AG04450 (cell line): ENCODE data around the gene KIZ. TPM values are rescaled to one million over a fixed set of nuclear protein-coding genes. Genes with fewer than 3 reads are reported as not detected.

Experiments used
- CTCF ChIA-PET: fragments of 300-600, 350-600 bp; formaldehyde crosslinking; extraction: SDS; loops from one replicate; lab custom pipeline; 2022; ENCODE audit warnings: antibody characterized with exemption, inconsistent platforms; lab: Charles Lee
- POLR2A ChIA-PET: fragments of 350-600 bp; formaldehyde crosslinking; extraction: SDS; loops from one replicate; lab custom pipeline; 2021; ENCODE audit warnings: antibody characterized with exemption, inconsistent platforms; lab: Yijun Ruan, JAX
- DNase-seq: peaks from one replicate; pipeline ENCODE4 v3.0.0-alpha.2; 2011; ENCODE audit warnings: low read depth, low spot score
- H3K27ac ChIP-seq: one replicate; pipeline ENCODE4 v1.5.1; 2012; ENCODE audit warnings: low read depth, low read length, control low read depth
- H3K27me3 ChIP-seq: one replicate; pipeline ENCODE4 v1.6.0; 2012; ENCODE audit warnings: low read length; ENCODE audit not compliant: control insufficient read depth, insufficient read depth
- H3K4me3 ChIP-seq: 2 replicates; pipeline ENCODE4 v1.5.1; 2011; ENCODE audit warnings: mild to moderate bottlenecking, low read depth, low read length, control low read depth
- H3K9me3 ChIP-seq: 2 replicates; pipeline ENCODE4 v1.5.1; 2012; ENCODE audit warnings: low read length; ENCODE audit not compliant: control insufficient read depth, insufficient read depth
- polyA plus RNA-seq: library from polyadenylated mRNA; depleted of rRNA; stranded (reverse); fragments of >200 nt; gene quantifications from 2 replicates; pipeline ENCODE4 v1.2.3, GENCODE V29; 2011
- TF ChIP-seq, protein P1 (sequence below): IDR thresholded peaks from 2 replicates; pipeline ENCODE4 v1.5.1; 2011; ENCODE audit warnings: low read depth, low read length, control low read depth, inconsistent platforms

KIZ gene
- polyA plus RNA-seq, 1 experiment = 26.1 TPM

DNA sequence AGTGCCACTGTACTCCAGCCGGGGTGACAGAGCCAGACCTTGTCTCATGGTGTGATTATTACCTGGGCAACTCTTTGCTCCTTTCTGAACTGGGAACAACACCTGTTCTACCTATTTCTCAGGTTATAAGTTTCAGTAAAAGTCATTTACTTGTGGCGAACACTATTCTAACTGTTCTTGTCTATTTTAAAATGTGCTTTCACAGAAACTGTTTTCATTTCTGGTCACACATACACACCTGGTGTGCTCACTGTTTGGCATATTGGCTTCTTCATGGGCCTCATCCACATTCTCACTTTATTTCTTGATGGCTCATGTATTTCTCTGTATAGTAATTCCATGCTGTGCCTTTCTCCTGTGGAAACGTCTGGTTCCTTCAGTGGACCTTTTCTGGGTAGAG is 146.8 kb downstream of the KIZ start:
- no peak overlapping the region for H3K27ac ChIP-seq
- ChIA-PET POLR2A (no interaction called here), CTCF (no interaction called here)
- no peak overlapping the region for H3K4me3 ChIP-seq
- TF ChIP-seq, protein P1, sequence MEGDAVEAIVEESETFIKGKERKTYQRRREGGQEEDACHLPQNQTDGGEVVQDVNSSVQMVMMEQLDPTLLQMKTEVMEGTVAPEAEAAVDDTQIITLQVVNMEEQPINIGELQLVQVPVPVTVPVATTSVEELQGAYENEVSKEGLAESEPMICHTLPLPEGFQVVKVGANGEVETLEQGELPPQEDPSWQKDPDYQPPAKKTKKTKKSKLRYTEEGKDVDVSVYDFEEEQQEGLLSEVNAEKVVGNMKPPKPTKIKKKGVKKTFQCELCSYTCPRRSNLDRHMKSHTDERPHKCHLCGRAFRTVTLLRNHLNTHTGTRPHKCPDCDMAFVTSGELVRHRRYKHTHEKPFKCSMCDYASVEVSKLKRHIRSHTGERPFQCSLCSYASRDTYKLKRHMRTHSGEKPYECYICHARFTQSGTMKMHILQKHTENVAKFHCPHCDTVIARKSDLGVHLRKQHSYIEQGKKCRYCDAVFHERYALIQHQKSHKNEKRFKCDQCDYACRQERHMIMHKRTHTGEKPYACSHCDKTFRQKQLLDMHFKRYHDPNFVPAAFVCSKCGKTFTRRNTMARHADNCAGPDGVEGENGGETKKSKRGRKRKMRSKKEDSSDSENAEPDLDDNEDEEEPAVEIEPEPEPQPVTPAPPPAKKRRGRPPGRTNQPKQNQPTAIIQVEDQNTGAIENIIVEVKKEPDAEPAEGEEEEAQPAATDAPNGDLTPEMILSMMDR = no peak
- H3K27me3 ChIP-seq = peaks cover 7% of the 10 kb centered on the region
- DNase-seq = no peak
- no peaks in the 10 kb centered on the region for H3K9me3 ChIP-seq

DNA sequence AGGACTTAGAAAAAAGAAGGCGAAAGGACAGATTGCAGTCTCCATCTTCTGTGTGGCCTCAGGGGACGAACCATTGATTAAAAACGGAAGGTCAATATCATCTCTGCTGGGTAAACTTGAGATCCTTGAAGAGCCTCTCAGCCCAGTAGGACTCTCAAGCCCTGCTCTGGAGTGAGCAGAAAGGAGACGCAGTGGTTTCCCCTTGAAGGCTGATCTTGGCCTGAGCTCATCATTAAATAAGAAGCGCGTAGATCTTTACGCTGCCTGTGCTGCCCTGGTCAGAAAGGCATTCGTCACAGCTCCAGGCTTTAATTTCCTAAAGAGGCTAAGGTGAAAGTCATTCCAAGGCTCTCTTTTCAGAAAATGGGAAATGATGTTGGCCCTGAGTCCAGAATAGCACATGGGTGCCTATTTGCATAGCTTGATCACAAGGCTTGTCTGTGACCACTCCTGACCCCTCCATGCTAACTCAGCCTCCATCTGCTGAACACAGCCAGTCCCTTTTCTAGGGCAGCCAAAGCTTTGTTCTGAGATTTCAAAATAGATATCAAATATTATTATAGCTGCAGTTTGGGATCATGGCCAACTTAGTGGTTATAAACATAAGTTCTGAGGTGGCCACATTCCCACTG is 148.0 kb downstream of the KIZ start:
- no peak for DNase-seq
- H3K9me3 ChIP-seq = no peaks in the 10 kb centered on the region
- TF ChIP-seq, protein P1 = no peak
- H3K4me3 ChIP-seq = no peak overlapping the region
- H3K27me3 ChIP-seq = peaks cover 3% of the 10 kb centered on the region
- ChIA-PET POLR2A (no interaction called here), CTCF (interaction anchor here (4.0 kb wide), 1 partner anchor 39 kb away, joined by 16 read pairs; no protein-coding TSS in a partner anchor)
- no peak overlapping the region for H3K27ac ChIP-seq

DNA sequence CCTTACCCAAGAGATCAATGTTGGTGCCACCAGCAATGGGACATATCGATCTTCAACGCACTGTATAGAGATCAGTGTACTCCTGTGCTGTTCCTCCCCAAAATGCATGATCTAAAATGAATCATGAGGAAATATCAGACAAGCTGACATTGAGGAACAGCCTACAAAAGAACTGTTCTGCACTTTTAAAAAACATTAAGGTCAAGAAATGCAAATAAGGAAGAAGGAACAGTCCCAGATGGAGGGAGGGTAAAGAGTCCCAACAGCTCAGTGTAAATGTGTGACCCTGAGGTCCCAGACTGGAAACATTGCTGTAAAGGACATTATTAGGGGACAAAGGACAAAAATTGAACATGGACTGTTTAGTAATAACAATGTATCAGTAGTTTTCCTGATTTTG is 152.9 kb downstream of the KIZ start:
- CTCF ChIA-PET = interaction anchor here (1.4 kb wide), 1 partner anchor 44 kb away, joined by 6 read pairs; no protein-coding TSS in a partner anchor
- Histone ChIP-seq H3K9me3 (no peaks in the 10 kb centered on the region), H3K4me3 (no peak overlapping the region), H3K27ac (no peak overlapping the region), H3K27me3 (peaks cover 2% of the 10 kb centered on the region)
- TF ChIP-seq, protein P1 = no peak
- no peak for DNase-seq
- POLR2A ChIA-PET = no interaction called here

DNA sequence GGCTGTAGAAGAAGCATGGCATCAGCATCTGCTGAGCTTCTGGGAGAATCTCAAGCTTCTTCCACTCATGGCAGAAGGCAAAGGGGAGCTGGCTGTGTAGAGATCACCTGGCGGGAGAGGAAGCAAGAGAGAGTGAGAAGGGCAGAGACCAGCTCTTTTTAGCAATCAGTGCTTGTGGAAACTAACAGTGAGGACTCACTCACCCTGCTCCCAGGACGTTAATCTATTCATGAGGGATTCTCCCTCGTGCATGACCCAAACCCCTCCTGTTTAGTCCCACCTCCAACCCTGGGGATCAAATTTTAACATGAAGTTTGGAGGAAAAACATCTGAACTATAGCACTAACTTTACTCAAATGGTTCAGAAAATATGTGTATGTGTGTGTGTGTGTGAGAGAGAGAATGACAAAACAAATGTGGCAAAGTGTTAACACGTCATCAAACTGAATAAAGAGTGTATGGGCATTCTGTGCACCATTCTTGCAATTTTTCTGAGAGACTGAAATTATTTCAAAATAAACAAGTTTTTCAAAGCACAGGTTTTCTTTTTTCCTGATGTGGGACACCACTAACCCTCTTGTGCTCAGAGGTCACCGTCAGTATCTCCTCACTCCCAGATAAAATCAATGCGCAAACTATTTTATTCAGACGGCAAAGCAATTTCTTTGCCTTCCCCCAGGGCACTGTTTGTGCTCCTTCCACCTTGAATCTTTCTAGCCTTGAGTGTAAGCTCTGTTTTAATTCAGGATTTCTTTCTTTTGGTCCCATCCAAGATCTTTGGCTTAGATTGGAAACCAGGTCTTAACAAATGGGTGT is 154.0 kb downstream of the KIZ start:
- POLR2A ChIA-PET = no interaction called here
- TF ChIP-seq, protein P1 = no peak
- CTCF ChIA-PET = interaction anchor here (1.4 kb wide), 1 partner anchor 45 kb away, joined by 6 read pairs; no protein-coding TSS in a partner anchor

DNA sequence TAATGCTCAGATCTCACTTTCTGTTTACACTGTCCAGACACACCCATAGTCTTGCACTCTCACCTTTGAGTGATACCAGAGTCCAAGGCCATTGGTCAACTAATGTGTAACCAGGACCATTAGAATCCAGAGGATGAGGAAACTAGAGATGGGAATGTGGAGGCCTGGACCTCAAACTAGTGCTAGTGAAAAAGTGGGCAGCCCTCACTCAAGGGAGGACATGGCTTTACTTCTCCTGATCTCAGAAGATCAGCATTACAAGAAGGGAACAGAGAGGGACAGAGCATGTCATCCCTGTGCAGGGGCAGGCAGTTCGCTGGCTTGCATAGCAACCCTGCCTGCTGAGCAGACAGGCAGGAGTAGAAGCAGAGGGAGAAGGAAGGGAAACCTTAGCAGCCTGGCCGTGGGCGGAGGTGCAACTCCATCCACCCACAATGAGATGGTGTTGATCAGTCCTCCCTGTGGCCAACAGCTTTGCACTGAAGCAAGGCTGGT is 154.7 kb downstream of the KIZ start:
- no peak overlapping the region for H3K4me3 ChIP-seq
- TF ChIP-seq, protein P1 = no peak
- ChIA-PET POLR2A (interaction anchor here (0.7 kb wide), 1 partner anchor 25 kb away, joined by 6 read pairs; no protein-coding TSS in a partner anchor), CTCF (no interaction called here)
- no peaks in the 10 kb centered on the region for H3K9me3 ChIP-seq
- DNase-seq = no peak
- peaks cover 2% of the 10 kb centered on the region for H3K27me3 ChIP-seq
- H3K27ac ChIP-seq = no peak overlapping the region

More for the DNA sequence above, 154.0 kb downstream of the KIZ start:
- no peak for DNase-seq
- no peaks in the 10 kb centered on the region for H3K9me3 ChIP-seq
- no peak overlapping the region for H3K4me3 ChIP-seq
- H3K27me3 ChIP-seq = peaks cover 2% of the 10 kb centered on the region
- H3K27ac ChIP-seq = no peak overlapping the region
